Central memory CD8-positive, alpha-beta T cell (primary cell): ENCODE data around the gene NPAS2.

Source experiments
- ATAC-seq: fragments of 150-1000 bp; cut with Tn5 transposase; replicated peaks from 2 replicates; pipeline ENCODE4 v1.10.0; 2022; ENCODE audit warnings: mild to moderate bottlenecking, moderate FRiP score, moderate number of reproducible peaks; ENCODE audit not compliant: poor library complexity, severe bottlenecking; ENCODE audit errors: extremely low read depth
- DNase-seq, 2 donors: peaks; one replicate each; pipeline ENCODE4 v3.0.0; 2021; ENCODE audit warnings: low spot score in 2 of 2
- H3K27ac Mint-ChIP-seq: one replicate; pipeline ENCODE4 v1.8.0; 2022; ENCODE audit warnings: low read depth, mild to moderate bottlenecking, moderate library complexity, mixed read lengths
- H3K27me3 Mint-ChIP-seq: one replicate; pipeline ENCODE4 v1.8.0; 2022; ENCODE audit warnings: mixed read lengths
- H3K36me3 Mint-ChIP-seq: one replicate; pipeline ENCODE4 v1.8.0; 2022; ENCODE audit warnings: mild to moderate bottlenecking, moderate library complexity, mixed read lengths; ENCODE audit not compliant: insufficient read depth
- H3K4me1 Mint-ChIP-seq: one replicate; pipeline ENCODE4 v1.8.0; 2022; ENCODE audit warnings: mixed read lengths
- H3K4me3 Mint-ChIP-seq: one replicate; pipeline ENCODE4 v1.8.0; 2022; ENCODE audit warnings: mild to moderate bottlenecking, moderate library complexity, mixed read lengths
- H3K9me3 Mint-ChIP-seq: one replicate; pipeline ENCODE4 v1.8.0; 2022; ENCODE audit warnings: mixed read lengths

The NPAS2 gene

GRCh38 chr2:100984892-100985307 is 165.0 kb downstream of the NPAS2 start:
- Mint-ChIP-seq H3K27ac (peak overlapping the region; percentile 2), H3K9me3 (no peaks in the 10 kb centered on the region), H3K36me3 (no peaks in the 10 kb centered on the region), H3K4me3 (no peak overlapping the region), H3K4me1 (peaks cover 6% of the 10 kb centered on the region), H3K27me3 (no peaks in the 10 kb centered on the region)
- peak; percentile 76 for ATAC-seq
- peak; percentile 49 to 63 for DNase-seq

DNA sequence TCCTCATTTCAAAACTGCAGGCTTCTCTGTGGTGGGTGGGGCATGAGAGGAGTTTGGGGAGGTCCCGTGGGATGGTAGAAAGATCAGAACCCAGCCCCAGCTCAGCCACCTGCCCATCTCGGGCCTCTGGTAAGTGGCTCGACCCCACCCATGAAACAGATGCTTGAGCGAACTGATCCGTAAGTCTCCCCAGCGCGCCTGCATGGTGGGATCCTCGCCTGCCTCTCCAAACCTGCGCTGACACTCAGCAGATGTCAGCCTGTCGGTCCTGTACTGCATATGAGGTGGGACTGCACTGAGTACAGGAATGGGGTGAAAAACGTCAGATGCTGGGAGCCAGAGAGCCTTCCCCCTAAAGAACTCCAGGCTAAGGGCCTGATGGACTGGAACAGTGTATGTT is 166.2 kb downstream of the NPAS2 start:
- Mint-ChIP-seq H3K4me3 (no peak overlapping the region), H3K27ac (no peak overlapping the region), H3K4me1 (peaks cover 6% of the 10 kb centered on the region), H3K36me3 (no peaks in the 10 kb centered on the region), H3K9me3 (no peaks in the 10 kb centered on the region), H3K27me3 (no peaks in the 10 kb centered on the region)
- DNase-seq (no peak), ATAC-seq (no peak)

DNA sequence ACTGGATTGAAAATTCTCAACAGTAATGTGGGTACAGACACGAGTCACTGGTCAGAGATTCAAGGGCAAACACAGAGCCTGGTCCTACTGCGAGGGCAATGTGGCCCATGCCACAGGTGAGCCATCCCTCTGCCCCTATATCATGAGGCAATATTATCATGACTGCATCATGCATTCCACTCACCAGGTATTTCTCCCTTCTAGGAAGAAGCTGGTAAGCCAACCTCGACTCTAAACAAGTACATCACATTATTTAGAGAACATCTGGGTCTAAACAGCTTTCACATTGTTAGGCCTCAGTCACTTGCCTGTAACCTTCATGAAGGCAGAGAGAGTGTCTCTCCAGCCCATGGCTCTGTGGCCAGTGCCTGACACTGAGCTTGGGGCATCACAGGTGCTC is 167.6 kb downstream of the NPAS2 start:
- H3K27me3 Mint-ChIP-seq = no peaks in the 10 kb centered on the region
- no peak overlapping the region for H3K4me3 Mint-ChIP-seq
- peaks cover 6% of the 10 kb centered on the region for H3K4me1 Mint-ChIP-seq
- DNase-seq (no peak), ATAC-seq (no peak)
- H3K27ac Mint-ChIP-seq = no peak overlapping the region
- H3K9me3 Mint-ChIP-seq = no peaks in the 10 kb centered on the region
- H3K36me3 Mint-ChIP-seq = no peaks in the 10 kb centered on the region

DNA sequence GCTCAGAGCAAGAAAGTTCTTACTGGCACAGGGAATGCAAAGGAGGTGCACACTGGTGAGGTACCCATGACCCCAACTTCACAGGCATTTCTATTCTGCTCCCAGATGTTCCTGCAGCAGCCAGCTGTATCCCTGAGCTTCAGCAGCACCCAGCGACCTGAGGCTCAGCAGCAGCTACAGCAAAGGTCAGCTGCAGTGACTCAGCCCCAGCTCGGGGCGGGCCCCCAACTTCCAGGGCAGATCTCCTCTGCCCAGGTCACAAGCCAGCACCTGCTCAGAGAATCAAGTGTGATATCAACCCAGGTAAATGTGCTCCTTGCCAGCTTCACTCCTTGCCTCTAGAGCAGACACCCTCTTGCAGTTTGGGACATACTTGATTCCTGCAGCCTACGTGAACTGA is 168.0 kb downstream of the NPAS2 start:
- Mint-ChIP-seq H3K4me3 (no peak overlapping the region), H3K4me1 (peaks cover 6% of the 10 kb centered on the region), H3K27ac (no peak overlapping the region), H3K27me3 (no peaks in the 10 kb centered on the region), H3K36me3 (no peaks in the 10 kb centered on the region), H3K9me3 (no peaks in the 10 kb centered on the region)
- no peak for ATAC-seq
- no peak for DNase-seq

DNA sequence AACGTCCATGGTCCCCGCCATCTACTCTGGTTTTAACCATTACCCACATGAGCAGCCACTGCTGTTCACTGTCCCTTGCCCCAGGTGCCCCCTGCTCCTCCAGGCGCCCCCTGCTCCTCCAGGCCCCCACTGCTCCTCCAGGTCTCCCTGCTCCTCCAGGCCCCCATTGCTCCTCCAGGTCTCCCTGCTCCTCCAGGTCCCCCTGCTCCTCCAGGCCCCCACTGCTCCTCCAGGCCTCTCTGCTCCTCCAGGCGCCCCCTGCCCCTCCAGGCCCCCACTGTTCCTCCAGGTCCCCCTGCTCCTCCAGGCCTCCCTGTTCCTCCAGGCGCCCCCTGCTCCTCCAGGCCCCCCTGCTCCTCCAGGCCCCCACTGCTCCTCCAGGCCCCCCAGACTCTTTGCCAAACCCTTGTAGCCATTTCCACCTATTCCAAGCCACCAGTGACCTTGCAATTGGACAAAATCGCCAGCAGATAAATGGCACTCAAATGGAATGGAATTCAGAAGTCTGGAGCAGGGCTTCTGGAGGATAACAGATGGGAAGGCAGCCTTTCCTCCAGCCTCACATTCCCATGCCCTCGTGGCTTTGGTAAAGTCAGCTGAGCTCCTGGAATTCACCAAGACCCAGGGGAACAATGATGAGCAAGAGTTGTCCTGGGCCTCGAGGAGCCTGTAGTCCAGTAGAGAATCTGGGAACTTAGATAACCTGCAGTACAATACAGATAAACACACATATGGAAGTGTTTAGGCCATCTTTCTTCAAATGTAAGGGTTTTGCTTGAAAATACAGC is 168.9 kb downstream of the NPAS2 start:
- H3K27me3 Mint-ChIP-seq = no peaks in the 10 kb centered on the region
- no peak for DNase-seq
- peaks cover 6% of the 10 kb centered on the region for H3K4me1 Mint-ChIP-seq
- H3K36me3 Mint-ChIP-seq = no peaks in the 10 kb centered on the region
- no peak overlapping the region for H3K27ac Mint-ChIP-seq
- no peak for ATAC-seq
- H3K9me3 Mint-ChIP-seq = no peaks in the 10 kb centered on the region
- no peak overlapping the region for H3K4me3 Mint-ChIP-seq

GRCh38 chr2:100989666-100990065 is 169.7 kb downstream of the NPAS2 start:
- ATAC-seq = no peak
- no peak overlapping the region for H3K4me3 Mint-ChIP-seq
- no peaks in the 10 kb centered on the region for H3K9me3 Mint-ChIP-seq
- no peaks in the 10 kb centered on the region for H3K36me3 Mint-ChIP-seq
- H3K27me3 Mint-ChIP-seq = no peaks in the 10 kb centered on the region
- DNase-seq = no peak
- H3K27ac Mint-ChIP-seq = no peak overlapping the region
- peaks cover 6% of the 10 kb centered on the region for H3K4me1 Mint-ChIP-seq

GRCh38 chr2:100990166-100990565 is 170.2 kb downstream of the NPAS2 start:
- Mint-ChIP-seq H3K36me3 (no peaks in the 10 kb centered on the region), H3K9me3 (no peaks in the 10 kb centered on the region), H3K27ac (no peak overlapping the region), H3K27me3 (no peaks in the 10 kb centered on the region), H3K4me3 (no peak overlapping the region), H3K4me1 (peaks cover under 1% of the 10 kb centered on the region)
- DNase-seq (no peak), ATAC-seq (no peak)

GRCh38 chr2:100990650-100991403 is 170.9 kb downstream of the NPAS2 start:
- Mint-ChIP-seq H3K4me3 (no peak overlapping the region), H3K4me1 (no peaks in the 10 kb centered on the region), H3K27ac (no peak overlapping the region), H3K9me3 (no peaks in the 10 kb centered on the region), H3K36me3 (no peaks in the 10 kb centered on the region), H3K27me3 (no peaks in the 10 kb centered on the region)
- ATAC-seq = no peak
- DNase-seq = no peak

DNA sequence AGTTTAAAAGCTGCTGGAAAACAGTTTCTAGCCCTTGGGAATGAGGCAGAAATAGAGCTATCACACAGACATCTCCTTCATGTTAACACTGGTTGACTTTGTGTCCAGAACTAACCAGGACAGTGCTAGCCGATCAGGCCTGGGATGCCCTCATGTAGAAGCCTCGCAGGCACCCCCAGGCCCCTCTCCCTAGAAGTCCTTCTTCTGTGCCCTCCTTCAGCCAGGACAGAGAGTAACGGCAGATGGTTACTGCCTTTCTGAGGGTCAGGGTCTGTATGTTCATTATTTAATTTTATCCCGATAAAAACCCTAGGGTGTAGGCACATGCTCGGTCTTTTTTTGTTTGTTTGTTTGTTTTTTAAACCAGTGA is 171.4 kb downstream of the NPAS2 start:
- ATAC-seq = no peak
- Mint-ChIP-seq H3K27me3 (no peaks in the 10 kb centered on the region), H3K4me3 (no peak overlapping the region), H3K27ac (no peak overlapping the region), H3K36me3 (no peaks in the 10 kb centered on the region), H3K9me3 (no peaks in the 10 kb centered on the region), H3K4me1 (no peaks in the 10 kb centered on the region)
- no peak for DNase-seq

DNA sequence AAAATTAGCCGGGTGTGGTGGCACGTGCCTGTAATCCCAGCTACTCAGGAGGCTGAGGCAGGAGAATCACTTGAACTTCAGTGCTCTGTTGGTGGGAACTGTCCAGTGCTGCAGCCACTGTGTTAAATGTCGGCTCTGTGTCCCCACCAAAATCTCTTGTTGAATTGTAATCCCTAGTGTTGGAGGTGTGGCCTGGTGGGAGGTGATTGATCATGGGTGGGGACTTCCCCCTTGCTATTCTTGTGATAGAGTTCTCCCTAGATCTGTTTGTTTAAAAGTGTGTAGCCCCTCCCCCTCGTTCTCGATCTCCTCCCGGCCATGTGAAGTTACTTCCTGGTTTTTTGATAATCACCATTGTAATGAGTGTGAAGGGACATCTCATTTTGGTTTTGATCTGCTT is 172.3 kb downstream of the NPAS2 start:
- DNase-seq (no peak), ATAC-seq (no peak)
- no peaks in the 10 kb centered on the region for H3K9me3 Mint-ChIP-seq
- no peaks in the 10 kb centered on the region for H3K27me3 Mint-ChIP-seq
- no peaks in the 10 kb centered on the region for H3K36me3 Mint-ChIP-seq
- no peaks in the 10 kb centered on the region for H3K4me1 Mint-ChIP-seq
- H3K4me3 Mint-ChIP-seq = no peak overlapping the region
- H3K27ac Mint-ChIP-seq = no peak overlapping the region

DNA sequence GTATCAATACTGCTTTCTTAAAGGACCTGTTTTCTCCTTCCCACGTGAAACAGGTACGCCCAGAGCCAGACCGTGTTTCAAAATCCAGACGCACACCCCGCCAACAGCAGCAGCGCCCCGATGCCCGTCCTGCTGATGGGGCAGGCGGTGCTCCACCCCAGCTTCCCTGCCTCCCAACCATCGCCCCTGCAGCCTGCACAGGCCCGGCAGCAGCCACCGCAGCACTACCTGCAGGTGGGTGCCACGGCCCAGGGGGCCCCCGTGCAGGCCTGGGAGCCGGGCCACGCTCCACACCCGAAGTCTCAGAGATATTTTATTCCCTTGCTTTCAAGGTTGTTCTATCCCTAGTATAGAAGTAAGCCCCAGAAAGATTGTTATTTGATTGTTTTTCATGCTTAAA is 173.4 kb downstream of the NPAS2 start:
- H3K4me3 Mint-ChIP-seq = no peak overlapping the region
- no peaks in the 10 kb centered on the region for H3K4me1 Mint-ChIP-seq

GRCh38 chr2:100995309-100996075 is 175.6 kb downstream of the NPAS2 start:
- no peak for DNase-seq
- no peak for ATAC-seq
- no peaks in the 10 kb centered on the region for H3K36me3 Mint-ChIP-seq
- H3K4me3 Mint-ChIP-seq = no peak overlapping the region
- no peaks in the 10 kb centered on the region for H3K4me1 Mint-ChIP-seq
- no peak overlapping the region for H3K27ac Mint-ChIP-seq
- H3K27me3 Mint-ChIP-seq = no peaks in the 10 kb centered on the region
- H3K9me3 Mint-ChIP-seq = no peaks in the 10 kb centered on the region

More for the DNA sequence above, 173.4 kb downstream of the NPAS2 start:
- Mint-ChIP-seq H3K36me3 (no peaks in the 10 kb centered on the region), H3K27me3 (no peaks in the 10 kb centered on the region), H3K27ac (no peak overlapping the region), H3K9me3 (no peaks in the 10 kb centered on the region)
- ATAC-seq (no peak), DNase-seq (no peak)
